Esophagus muscularis mucosa (tissue), 3 donors: ENCODE results near the gene NEK2.

Experiments used
- CTCF ChIP-seq, 3 experiments: fragments of 200-600 bp in 2 of 3; fragments of 450-650 bp in 1 of 3; sonication (generic) in 2 of 3; IDR thresholded peaks; one replicate each; pipeline ENCODE4 v1.5.1; 2017 to 2019; ENCODE audit warnings: antibody characterized with exemption in 3 of 3, mild to moderate bottlenecking in 2 of 3, moderate library complexity in 1 of 3
- POLR2AphosphoS5 ChIP-seq, 2 donors: sonication (generic); formaldehyde crosslinking; IDR thresholded peaks; one replicate each; pipeline ENCODE4 v1.6.1; 2017; ENCODE audit warnings: antibody characterized with exemption in 2 of 2

GRCh38 chr1:211676106-211676583 is 724 bp upstream of the NEK2 start:
- TF ChIP-seq CTCF (IDR thresholded peaks at IDR 0.05) = no peak
- TF ChIP-seq POLR2AphosphoS5 (IDR thresholded peaks at IDR 0.05) = no peak
